ENCODE measurements around the gene SNAP23. TPM values are rescaled to one million over a fixed set of nuclear protein-coding genes. Genes with fewer than 3 reads are reported as not detected.

SNAP23 gene
- total RNA-seq, 4 donors from 2014 or later: 36.2 to 78.2 (median 50.3) TPM

GRCh38 chr15:42453826-42454225 is 41.6 kb upstream of the SNAP23 start:
- no peak for TF ChIP-seq POLR2AphosphoS5 (IDR thresholded peaks at IDR 0.05)
- no peak for TF ChIP-seq POLR2A (IDR thresholded peaks at IDR 0.05)
- TF ChIP-seq, protein P1, sequence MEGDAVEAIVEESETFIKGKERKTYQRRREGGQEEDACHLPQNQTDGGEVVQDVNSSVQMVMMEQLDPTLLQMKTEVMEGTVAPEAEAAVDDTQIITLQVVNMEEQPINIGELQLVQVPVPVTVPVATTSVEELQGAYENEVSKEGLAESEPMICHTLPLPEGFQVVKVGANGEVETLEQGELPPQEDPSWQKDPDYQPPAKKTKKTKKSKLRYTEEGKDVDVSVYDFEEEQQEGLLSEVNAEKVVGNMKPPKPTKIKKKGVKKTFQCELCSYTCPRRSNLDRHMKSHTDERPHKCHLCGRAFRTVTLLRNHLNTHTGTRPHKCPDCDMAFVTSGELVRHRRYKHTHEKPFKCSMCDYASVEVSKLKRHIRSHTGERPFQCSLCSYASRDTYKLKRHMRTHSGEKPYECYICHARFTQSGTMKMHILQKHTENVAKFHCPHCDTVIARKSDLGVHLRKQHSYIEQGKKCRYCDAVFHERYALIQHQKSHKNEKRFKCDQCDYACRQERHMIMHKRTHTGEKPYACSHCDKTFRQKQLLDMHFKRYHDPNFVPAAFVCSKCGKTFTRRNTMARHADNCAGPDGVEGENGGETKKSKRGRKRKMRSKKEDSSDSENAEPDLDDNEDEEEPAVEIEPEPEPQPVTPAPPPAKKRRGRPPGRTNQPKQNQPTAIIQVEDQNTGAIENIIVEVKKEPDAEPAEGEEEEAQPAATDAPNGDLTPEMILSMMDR (IDR thresholded peaks at IDR 0.05): no peak
- TF ChIP-seq EP300 (IDR thresholded peaks at IDR 0.05): no peak
- Histone ChIP-seq H3K36me3 (peaks cover 32% of the 10 kb centered on the region), H3K9me3 (no peaks in the 10 kb centered on the region), H3K27me3 (no peaks in the 10 kb centered on the region), H3K27ac (no peak overlapping the region), H3K4me3 (no peak overlapping the region), H3K4me1 (peaks cover 21% of the 10 kb centered on the region)
- WGBS: 96% methylated on average over 3 of the region's 3 CpGs
- DNase-seq (ENCODE audit: low spot score in 2 of 2): no peak

DNA sequence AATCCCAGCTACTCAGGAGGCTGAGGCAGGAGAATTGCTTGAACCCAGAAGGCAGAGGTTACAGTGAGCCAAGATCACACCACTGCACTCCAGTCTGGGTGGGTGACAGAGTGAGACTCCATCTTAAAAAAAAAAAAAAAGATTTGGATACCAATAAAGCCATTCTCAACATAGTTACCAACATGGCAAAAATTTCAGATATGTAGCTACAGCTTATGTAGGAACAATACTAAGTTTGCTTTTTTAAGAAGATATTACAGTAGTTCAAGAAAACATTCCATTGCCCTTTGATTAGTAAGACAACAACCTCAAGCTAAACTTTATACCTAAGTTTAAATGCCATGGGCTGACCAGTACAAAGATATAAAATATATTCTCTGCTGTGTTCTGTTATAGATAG is 38.9 kb upstream of the SNAP23 start:
- Histone ChIP-seq H3K36me3 (peaks cover 9% of the 10 kb centered on the region), H3K4me1 (peaks cover 37% of the 10 kb centered on the region), H3K27me3 (no peaks in the 10 kb centered on the region), H3K27ac (peak overlapping the region; percentile 82), H3K4me3 (peak overlapping the region; percentile 35), H3K9me3 (no peaks in the 10 kb centered on the region)
- no peak for DNase-seq (ENCODE audit: low spot score in 2 of 2)
- no peak for TF ChIP-seq EP300 (IDR thresholded peaks at IDR 0.05)
- TF ChIP-seq POLR2A (IDR thresholded peaks at IDR 0.05): no peak
- TF ChIP-seq, protein P1 (IDR thresholded peaks at IDR 0.05): no peak
- TF ChIP-seq POLR2AphosphoS5 (IDR thresholded peaks at IDR 0.05): no peak

- DNase-seq (ENCODE audit: low spot score in 2 of 2): no peak
- TF ChIP-seq, protein P1 (IDR thresholded peaks at IDR 0.05): no peak
- no peak for TF ChIP-seq EP300 (IDR thresholded peaks at IDR 0.05)
- no peak for TF ChIP-seq POLR2A (IDR thresholded peaks at IDR 0.05)
- TF ChIP-seq POLR2AphosphoS5 (IDR thresholded peaks at IDR 0.05): no peak
- H3K4me3 ChIP-seq: peak overlapping the region; percentile 35
- peaks cover 37% of the 10 kb centered on the region for H3K4me1 ChIP-seq
- peak overlapping the region; percentile 82 for H3K27ac ChIP-seq
- 16% methylated on average over 3 of the region's 3 CpGs for WGBS
- H3K9me3 ChIP-seq: no peaks in the 10 kb centered on the region
- peaks cover 6% of the 10 kb centered on the region for H3K36me3 ChIP-seq
- no peaks in the 10 kb centered on the region for H3K27me3 ChIP-seq
Measured at GRCh38 chr15:42456971-42457370, 38.5 kb upstream of the SNAP23 start.

DNA sequence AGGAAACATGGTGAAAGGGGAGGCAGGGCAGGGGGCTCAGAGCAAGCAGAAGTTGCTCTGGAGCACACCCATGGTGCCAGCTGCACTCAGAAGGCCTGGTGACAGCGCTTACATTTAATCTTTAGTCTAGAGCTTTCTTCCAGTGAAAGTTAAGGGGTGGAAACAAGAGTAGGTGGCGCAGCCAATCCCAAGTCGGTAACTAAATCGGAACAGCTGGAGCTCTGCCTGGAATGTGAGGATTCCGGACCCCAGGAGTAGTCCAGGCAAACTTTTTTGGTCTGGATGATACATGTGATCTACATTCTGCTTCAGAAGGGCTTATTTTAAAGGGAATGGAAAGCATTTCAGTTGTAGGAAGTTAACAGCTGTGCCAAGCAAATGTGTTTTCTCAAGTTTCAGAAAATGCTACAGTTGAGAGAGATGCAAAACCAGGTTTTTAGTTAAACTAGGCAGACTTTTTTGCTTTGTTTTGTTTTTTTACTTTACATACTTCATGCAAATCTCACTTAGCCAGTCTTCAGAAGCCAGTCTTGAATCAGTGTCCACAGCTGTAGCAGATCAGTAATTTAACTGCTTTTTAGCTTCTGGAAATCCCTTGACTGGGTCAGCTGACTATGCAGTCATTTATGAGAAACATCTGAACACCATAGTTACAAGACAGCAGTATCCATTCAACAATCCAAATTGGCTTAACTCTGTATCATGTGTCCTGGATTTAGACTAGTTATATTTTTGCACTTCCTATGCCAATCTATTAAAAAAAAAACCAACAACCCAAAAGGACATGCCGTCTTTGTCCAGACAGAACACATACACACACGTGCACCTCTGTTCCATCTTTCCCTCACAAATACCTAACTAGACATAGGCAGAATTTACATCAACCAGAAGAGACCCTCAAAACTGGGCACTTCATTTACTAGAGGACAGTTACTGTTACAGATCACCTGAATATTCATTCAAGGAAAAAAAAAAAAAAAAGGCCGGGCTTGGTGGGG is 37.7 kb upstream of the SNAP23 start:
- H3K27ac ChIP-seq: peak overlapping the region; percentile 82
- DNase-seq (ENCODE audit: low spot score in 2 of 2): peak; percentile 78 to 82
- peaks cover 10% of the 10 kb centered on the region for H3K36me3 ChIP-seq
- TF ChIP-seq, protein P1 (IDR thresholded peaks at IDR 0.05): no peak
- peak in 1 of 3 donors; percentile 29 for TF ChIP-seq POLR2AphosphoS5 (IDR thresholded peaks at IDR 0.05)
- peak in 1 of 2 donors; percentile 43 for TF ChIP-seq POLR2A (IDR thresholded peaks at IDR 0.05)
- TF ChIP-seq EP300 (IDR thresholded peaks at IDR 0.05): peak; percentile 52
- no peaks in the 10 kb centered on the region for H3K9me3 ChIP-seq
- H3K4me3 ChIP-seq: peak overlapping the region; percentile 35
- WGBS: 33% methylated on average over 8 of the region's 8 CpGs
- peaks cover 37% of the 10 kb centered on the region for H3K4me1 ChIP-seq
- no peaks in the 10 kb centered on the region for H3K27me3 ChIP-seq

DNA sequence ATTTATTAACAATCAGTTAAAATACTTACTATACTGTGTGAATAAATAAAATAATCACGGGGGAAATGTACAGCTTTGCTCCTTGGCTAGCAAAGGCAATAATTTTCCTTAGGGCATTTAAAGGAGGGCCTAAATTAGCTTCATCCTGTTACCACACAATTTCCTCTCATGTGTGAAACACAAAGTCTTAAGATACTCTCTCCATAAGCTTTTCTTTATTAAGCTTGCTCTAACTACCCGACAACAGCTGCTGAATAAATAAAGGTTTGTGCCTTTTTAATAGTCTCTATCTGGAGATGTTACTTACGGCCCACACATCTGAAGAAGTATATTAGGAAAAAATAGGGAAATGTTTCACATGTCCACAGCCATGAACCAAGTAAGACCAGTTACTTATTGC is 34.2 kb upstream of the SNAP23 start:
- DNase-seq (ENCODE audit: low spot score in 2 of 2): no peak
- peaks cover 31% of the 10 kb centered on the region for H3K36me3 ChIP-seq
- H3K4me1 ChIP-seq: peaks cover 37% of the 10 kb centered on the region
- H3K9me3 ChIP-seq: no peaks in the 10 kb centered on the region
- TF ChIP-seq EP300 (IDR thresholded peaks at IDR 0.05): no peak
- TF ChIP-seq, protein P1 (IDR thresholded peaks at IDR 0.05): no peak
- no peak for TF ChIP-seq POLR2AphosphoS5 (IDR thresholded peaks at IDR 0.05)
- no peak for TF ChIP-seq POLR2A (IDR thresholded peaks at IDR 0.05)
- no peak overlapping the region for H3K27ac ChIP-seq
- no peaks in the 10 kb centered on the region for H3K27me3 ChIP-seq
- 49% methylated on average over 3 of the region's 3 CpGs for whole genome bisulfite sequencing
- H3K4me3 ChIP-seq: no peak overlapping the region
